Ishikawa (cell line): Measurements from ENCODE around the gene HOXD4.

Experiments
- EGR1 ChIP-seq: IDR thresholded peaks from 2 replicates; pipeline ENCODE4 v1.6.1; 2012
- EP300 ChIP-seq: IDR thresholded peaks from 2 replicates; pipeline ENCODE4 v1.6.1; 2012; ENCODE audit warnings: borderline replicate concordance
- TCF12 ChIP-seq: IDR thresholded peaks from 2 replicates; pipeline ENCODE4 v1.6.1; 2012; ENCODE audit warnings: low read depth
- YY1 ChIP-seq: IDR thresholded peaks from 2 replicates; pipeline ENCODE4 v1.6.1; 2012; ENCODE audit warnings: low read depth
- TF ChIP-seq, protein P1 (sequence below): IDR thresholded peaks from 2 replicates; pipeline ENCODE4 v1.6.1; 2012

DNA sequence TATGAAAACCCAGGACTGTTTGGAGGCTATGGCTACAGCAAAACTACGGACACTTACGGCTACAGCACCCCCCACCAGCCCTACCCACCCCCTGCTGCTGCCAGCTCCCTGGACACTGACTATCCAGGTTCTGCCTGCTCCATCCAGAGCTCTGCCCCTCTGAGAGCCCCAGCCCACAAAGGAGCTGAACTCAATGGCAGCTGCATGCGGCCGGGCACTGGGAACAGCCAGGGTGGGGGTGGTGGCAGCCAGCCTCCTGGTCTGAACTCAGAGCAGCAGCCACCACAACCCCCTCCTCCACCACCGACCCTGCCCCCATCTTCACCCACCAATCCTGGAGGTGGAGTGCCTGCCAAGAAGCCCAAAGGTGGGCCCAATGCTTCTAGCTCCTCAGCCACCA, 17.8 kb downstream of the HOXD4 start:
- TF ChIP-seq TCF12 (no peak), EGR1 (no peak), YY1 (no peak), EP300 (no peak)
- TF ChIP-seq, protein P1, sequence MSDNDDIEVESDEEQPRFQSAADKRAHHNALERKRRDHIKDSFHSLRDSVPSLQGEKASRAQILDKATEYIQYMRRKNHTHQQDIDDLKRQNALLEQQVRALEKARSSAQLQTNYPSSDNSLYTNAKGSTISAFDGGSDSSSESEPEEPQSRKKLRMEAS, result no peak
